C4-2B (cell line): Measurements from ENCODE around the gene RAPGEF6.

Source experiments
- ZFX ChIP-seq: fragments of 450-650 bp; IDR thresholded peaks from 2 replicates; pipeline ENCODE4 v1.6.1; 2017
- TF ChIP-seq, protein P1 (sequence below): fragments of 450-650 bp; conservative IDR thresholded peaks from 2 replicates; pipeline ENCODE4 v1.5.1; 2017; ENCODE audit warnings: mild to moderate bottlenecking

DNA sequence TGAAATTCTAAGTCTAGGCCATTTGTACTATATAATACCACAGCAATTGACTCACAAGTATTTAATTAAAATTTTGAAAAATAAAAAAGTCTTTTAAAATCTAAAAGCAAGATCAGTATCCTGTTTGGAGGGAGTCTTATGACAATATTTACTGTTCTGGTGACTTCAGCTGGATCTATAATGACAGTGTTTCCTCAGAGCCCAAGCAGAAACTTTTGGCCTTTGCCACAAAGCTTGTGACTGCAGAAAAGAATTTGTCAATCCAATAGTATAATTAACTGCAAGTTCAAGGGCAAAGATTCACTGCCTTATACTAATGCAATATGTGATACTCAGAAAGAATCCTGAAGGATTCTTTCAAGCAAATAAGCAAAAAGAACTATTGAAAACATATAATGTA lies 49.6 kb upstream of the RAPGEF6 start:
- TF ChIP-seq, protein P1, sequence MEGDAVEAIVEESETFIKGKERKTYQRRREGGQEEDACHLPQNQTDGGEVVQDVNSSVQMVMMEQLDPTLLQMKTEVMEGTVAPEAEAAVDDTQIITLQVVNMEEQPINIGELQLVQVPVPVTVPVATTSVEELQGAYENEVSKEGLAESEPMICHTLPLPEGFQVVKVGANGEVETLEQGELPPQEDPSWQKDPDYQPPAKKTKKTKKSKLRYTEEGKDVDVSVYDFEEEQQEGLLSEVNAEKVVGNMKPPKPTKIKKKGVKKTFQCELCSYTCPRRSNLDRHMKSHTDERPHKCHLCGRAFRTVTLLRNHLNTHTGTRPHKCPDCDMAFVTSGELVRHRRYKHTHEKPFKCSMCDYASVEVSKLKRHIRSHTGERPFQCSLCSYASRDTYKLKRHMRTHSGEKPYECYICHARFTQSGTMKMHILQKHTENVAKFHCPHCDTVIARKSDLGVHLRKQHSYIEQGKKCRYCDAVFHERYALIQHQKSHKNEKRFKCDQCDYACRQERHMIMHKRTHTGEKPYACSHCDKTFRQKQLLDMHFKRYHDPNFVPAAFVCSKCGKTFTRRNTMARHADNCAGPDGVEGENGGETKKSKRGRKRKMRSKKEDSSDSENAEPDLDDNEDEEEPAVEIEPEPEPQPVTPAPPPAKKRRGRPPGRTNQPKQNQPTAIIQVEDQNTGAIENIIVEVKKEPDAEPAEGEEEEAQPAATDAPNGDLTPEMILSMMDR = no peak
- TF ChIP-seq ZFX = no peak
